ENCODE results near the gene HSD17B14. TPM values are rescaled to one million over a fixed set of nuclear protein-coding genes. Genes with fewer than 3 reads are reported as not detected.

Gene HSD17B14
- total RNA-seq, 1 experiment from 2014 or later = 3.9 TPM

DNA sequence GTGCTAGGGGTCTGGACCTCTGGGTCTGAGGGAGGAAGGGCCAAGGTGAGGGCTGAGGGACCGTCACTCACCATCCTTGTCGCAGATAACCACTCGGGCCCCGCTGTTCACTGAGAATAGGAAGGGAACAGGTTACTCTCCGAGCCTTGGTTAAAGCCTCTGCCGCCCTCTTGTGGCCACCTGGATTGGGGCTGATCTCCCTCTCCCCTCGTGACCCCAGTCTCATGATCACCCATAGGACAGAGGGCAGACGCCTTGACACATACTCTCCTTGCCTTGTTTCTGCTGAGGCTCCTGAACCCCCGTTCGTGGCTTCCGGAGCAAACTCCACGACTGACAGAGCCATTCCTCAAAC lies 580 bp downstream of the HSD17B14 start (continued):
- TF ChIP-seq, protein P1, sequence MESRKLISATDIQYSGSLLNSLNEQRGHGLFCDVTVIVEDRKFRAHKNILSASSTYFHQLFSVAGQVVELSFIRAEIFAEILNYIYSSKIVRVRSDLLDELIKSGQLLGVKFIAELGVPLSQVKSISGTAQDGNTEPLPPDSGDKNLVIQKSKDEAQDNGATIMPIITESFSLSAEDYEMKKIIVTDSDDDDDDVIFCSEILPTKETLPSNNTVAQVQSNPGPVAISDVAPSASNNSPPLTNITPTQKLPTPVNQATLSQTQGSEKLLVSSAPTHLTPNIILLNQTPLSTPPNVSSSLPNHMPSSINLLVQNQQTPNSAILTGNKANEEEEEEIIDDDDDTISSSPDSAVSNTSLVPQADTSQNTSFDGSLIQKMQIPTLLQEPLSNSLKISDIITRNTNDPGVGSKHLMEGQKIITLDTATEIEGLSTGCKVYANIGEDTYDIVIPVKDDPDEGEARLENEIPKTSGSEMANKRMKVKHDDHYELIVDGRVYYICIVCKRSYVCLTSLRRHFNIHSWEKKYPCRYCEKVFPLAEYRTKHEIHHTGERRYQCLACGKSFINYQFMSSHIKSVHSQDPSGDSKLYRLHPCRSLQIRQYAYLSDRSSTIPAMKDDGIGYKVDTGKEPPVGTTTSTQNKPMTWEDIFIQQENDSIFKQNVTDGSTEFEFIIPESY (IDR thresholded peaks at IDR 0.05; ENCODE audit: extremely low read depth, insufficient replicate concordance, low read length) = no peak
- TF ChIP-seq SIN3A (IDR thresholded peaks at IDR 0.05; ENCODE audit: low read depth) (no peak), POLR2AphosphoS5 (IDR thresholded peaks at IDR 0.05; ENCODE audit: low read depth, low read length) (0 out of 2 replicates have a peak, but pooled peaks have one; percentile 34), ZNF274 (IDR thresholded peaks at IDR 0.05; ENCODE audit: low read depth, low read length) (no peak)

DNA sequence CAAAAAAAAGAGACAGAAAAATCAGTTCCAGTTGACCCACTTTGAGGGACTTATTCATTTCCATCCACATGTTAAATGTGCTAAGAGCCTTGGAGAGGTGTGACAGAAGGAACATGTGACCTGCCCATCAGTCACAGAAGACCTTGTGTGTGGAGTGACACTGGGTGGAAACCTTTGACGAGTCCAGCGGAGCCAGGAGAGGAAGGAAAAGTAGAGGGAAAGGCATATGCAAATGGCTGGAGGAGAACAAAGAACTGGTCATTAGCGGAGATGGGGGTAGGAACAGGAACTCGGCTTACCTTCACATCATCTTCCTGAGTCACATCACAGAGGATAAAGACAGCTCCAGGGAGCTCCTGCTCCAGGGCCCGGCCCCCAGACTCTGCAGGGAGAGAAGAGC lies 2.3 kb downstream of the HSD17B14 start:
- no peak for DNase-seq (ENCODE audit: low read depth, low spot score)
- TF ChIP-seq ELF1 (IDR thresholded peaks at IDR 0.05; ENCODE audit: borderline replicate concordance, low read depth) (no peak), SIN3A (IDR thresholded peaks at IDR 0.05; ENCODE audit: low read depth) (no peak), SRF (IDR thresholded peaks at IDR 0.05; ENCODE audit: low read depth) (no peak), ZNF274 (IDR thresholded peaks at IDR 0.05; ENCODE audit: low read depth, low read length) (no peak), POLR2A (IDR thresholded peaks at IDR 0.05; ENCODE audit: borderline replicate concordance, extremely low read depth, insufficient read depth, insufficient read length) (no peak), SP1 (IDR thresholded peaks at IDR 0.05; ENCODE audit: low read depth) (no peak), TCF7L2 (IDR thresholded peaks at IDR 0.05; ENCODE audit: borderline replicate concordance, extremely low read depth, insufficient read depth, insufficient read length) (no peak), POLR2AphosphoS5 (IDR thresholded peaks at IDR 0.05; ENCODE audit: low read depth, low read length) (no peak), RAD21 (IDR thresholded peaks at IDR 0.05; ENCODE audit: low read depth) (no peak)
- ChIA-PET POLR2A (no interaction called here), CTCF (interaction anchor here (0.6 kb wide), 1 partner anchor 1512 kb away, joined by 3 read pairs; no protein-coding TSS in a partner anchor), RAD21 (ENCODE audit: low non-redundant PET in 1 of 2, low total read pairs in 2 of 2, uncharacterized antibody in 2 of 2, unreplicated experiment in 2 of 2) (no interaction called here)
- H3K27me3 ChIP-seq (ENCODE audit: insufficient read depth, low read length) = no peaks in the 10 kb centered on the region
- H4K20me1 ChIP-seq (ENCODE audit: insufficient read depth) = no peaks in the 10 kb centered on the region
- no peaks in the 10 kb centered on the region for H3K79me2 ChIP-seq (ENCODE audit: insufficient read depth, low read length)
- H3K27ac ChIP-seq (ENCODE audit: low read depth, low read length) = no peak overlapping the region
- peaks cover 0 to 4% of the 10 kb centered on the region in 2 experiments; a peak in 1 of 4 replicates for H3K36me3 ChIP-seq (ENCODE audit: control insufficient read depth in 1 of 2, insufficient read depth in 2 of 2, low read length in 2 of 2)
- H3K9me2 ChIP-seq (ENCODE audit: insufficient read depth) = no peaks in the 10 kb centered on the region
- no peak overlapping the region for H3K4me3 ChIP-seq (replicated peaks in 1 of 2; ENCODE audit: low read depth in 1 of 2, low read length in 2 of 2)
- H3K9me3 ChIP-seq (ENCODE audit: control insufficient read depth in 1 of 2, insufficient read depth in 1 of 2, low read depth in 1 of 2, low read length in 2 of 2) = no peaks in the 10 kb centered on the region
- no peak overlapping the region for H3K9ac ChIP-seq (ENCODE audit: low read length)
- no TSS peak for BruUV-seq (replicated peaks)
- no peak for ATAC-seq
- H3K4me1 ChIP-seq (ENCODE audit: control insufficient read depth in 1 of 2, insufficient read depth in 2 of 2, low read length in 2 of 2) = peaks cover 5 to 23% of the 10 kb centered on the region in 2 experiments; a peak in 3 of 4 replicates
- intact Hi-C loops (cut with micrococcal nuclease) = loop anchor here (2.0 kb wide), 1 partner anchor 187 kb away; the partner anchor contains the start of gene CA11
- no peak overlapping the region for H2AFZ ChIP-seq (ENCODE audit: low read depth, low read length, poor library complexity, severe bottlenecking)
- no peak overlapping the region for H3K4me2 ChIP-seq (ENCODE audit: low read length)

Data from HCT116 (cell line).